Activated CD8-positive, alpha-beta memory T cell treated with anti-CD3 and anti-CD28 coated beads for 36 hours (primary cell): Measurements from ENCODE around the gene DOCK3. TPM values are rescaled to one million over a fixed set of nuclear protein-coding genes. Genes with fewer than 3 reads are reported as not detected.
"Not testable (repeated sequence)": the region's sequence is repeated elsewhere in the genome, so short reads cannot be mapped to it uniquely, and the experiment has no call there.

Experiments used
- CTCF ChIA-PET: fragments of 350-600 bp; sonication (Branson Sonifier 250); formaldehyde crosslinking; loops from one replicate; lab custom pipeline; 2021; ENCODE audit warnings: antibody characterized with exemption; lab: Charles Lee
- POLR2A ChIA-PET: fragments of 350-600 bp; sonication (Branson Sonifier 250); formaldehyde crosslinking; loops from one replicate; lab custom pipeline; 2021; ENCODE audit warnings: antibody characterized with exemption; lab: Charles Lee
- total RNA-seq, 2 experiments: library from RNA; stranded (reverse); gene quantifications; one replicate each; pipeline ENCODE4 v1.2.3, GENCODE V29; 2021

The DOCK3 gene
- total RNA-seq, 2 experiments from 2014 or later, result 2.1 to 2.5 TPM

GRCh38 chr3:51353691-51354090 is 679.0 kb downstream of the DOCK3 start:
- ChIA-PET CTCF (no interaction called here), POLR2A (no interaction called here)

- POLR2A ChIA-PET, result no interaction called here
Measured at GRCh38 chr3:51354172-51354571, 679.4 kb downstream of the DOCK3 start.

DNA sequence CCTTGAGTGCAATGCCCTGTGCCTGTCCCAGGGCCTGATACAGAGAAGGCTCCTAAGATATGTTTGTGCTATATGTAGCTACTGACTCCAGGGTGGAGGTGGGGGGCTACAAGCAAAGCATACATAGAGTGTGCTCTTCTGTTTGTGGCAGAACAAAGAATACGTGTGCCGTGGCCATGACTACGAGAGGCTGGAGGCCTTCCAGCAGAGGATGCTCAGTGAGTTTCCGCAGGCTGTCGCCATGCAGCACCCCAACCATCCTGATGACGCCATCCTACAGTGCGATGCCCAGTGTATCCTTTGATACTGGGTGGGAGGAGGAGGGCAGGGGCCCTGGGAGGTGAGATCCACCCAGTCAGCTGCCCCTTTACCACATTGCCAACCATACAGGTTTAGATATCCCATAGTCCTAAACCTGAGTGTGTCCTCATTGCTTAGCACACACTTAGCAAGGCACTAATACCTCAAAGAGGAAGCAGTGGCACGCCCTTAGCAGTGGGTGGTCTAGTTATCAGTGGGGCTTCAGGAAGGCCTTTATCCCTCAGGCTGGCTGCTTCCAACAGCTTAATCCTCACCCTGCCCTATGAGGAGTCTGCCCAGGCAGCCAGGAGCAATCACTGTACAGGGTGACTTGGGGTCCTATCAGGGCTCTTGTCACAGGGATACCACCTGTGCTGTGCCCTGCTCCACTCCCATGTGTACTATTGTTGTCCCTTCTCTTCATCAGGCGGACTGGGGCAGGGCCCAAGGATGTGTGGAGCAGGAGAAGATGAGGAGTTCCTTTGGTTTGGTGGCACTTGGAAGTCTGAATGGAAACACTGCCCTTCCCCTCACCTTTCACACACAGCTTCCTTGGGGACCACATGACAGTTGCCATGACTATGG is 680.2 kb downstream of the DOCK3 start:
- ChIA-PET CTCF (no interaction called here), POLR2A (no interaction called here)

More at GRCh38 chr3:51354172-51354571, 679.4 kb downstream of the DOCK3 start:
- CTCF ChIA-PET, result no interaction called here

- ChIA-PET POLR2A (no interaction called here), CTCF (interaction anchor here (0.7 kb wide), 1 partner anchor 680 kb away, joined by 3 read pairs; no protein-coding TSS in a partner anchor)
Measured at GRCh38 chr3:51355891-51356578, 681.3 kb downstream of the DOCK3 start.

DNA sequence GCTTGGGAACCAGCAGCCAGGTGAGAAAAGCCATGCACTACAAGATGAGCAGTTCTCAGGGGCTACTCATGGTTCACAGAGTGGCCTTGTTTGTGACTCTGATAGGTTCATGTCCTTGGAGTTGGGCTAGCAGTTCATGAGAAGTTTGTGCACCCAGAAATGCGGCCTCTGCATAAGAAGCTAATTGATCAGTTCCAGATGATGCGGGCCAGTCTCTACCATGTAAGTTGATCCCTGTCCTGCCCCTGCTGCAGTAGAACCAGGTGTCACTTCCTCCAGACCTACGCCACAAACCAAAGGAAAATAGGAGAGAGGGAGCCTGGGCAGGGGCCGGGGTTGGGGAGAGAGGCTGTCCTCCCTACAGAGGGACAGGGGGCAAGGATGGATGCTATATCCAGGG is 683.1 kb downstream of the DOCK3 start:
- ChIA-PET POLR2A (no interaction called here), CTCF (no interaction called here)

- ChIA-PET CTCF (no interaction called here), POLR2A (no interaction called here)
Measured at GRCh38 chr3:51358981-51359380, 684.3 kb downstream of the DOCK3 start.

GRCh38 chr3:51360806-51361205 is 686.1 kb downstream of the DOCK3 start:
- CTCF ChIA-PET, result interaction anchor here (1.0 kb wide), 1 partner anchor 67 kb away, joined by 4 read pairs; no protein-coding TSS in a partner anchor
- POLR2A ChIA-PET, result no interaction called here

DNA sequence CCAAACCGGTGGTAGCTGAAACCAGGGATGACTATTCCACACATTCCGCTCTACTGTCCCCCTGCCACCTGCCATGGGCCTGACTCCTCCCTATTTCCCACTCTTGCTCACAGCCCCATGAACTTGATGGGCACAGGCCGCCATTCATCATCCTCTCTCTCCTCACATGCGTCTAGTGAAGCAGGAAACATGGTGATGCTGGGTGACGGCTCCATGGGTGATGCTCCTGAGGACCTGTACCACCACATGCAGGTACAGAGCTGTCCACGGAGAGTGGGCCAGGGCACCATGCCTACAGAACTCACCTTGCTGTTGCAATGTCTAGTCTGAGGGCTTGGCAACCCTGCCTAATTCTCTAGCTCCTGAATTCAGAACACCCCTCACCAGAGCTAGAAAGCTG is 687.0 kb downstream of the DOCK3 start:
- POLR2A ChIA-PET, result no interaction called here
- CTCF ChIA-PET, result interaction anchor here (0.7 kb wide), 1 partner anchor 49 kb away, joined by 3 read pairs; no protein-coding TSS in a partner anchor

DNA sequence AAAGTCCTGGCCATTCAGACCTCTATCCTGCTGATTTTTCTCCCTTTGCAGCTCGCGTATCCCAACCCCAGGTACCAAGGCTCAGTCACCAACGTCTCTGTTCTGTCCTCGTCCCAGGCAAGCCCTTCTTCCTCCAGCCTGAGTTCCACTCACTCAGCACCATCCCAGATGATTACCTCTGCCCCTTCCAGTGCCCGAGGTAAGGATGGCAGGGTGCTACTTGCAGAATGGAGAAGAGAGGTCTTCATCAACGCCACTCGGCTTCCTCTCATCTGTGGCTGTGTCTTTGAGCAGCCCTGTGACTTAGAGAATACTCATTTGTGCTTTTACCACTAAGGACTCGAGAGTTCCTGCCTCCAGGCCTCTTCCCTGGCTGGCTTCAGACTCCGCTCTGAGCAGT is 687.7 kb downstream of the DOCK3 start:
- ChIA-PET POLR2A (no interaction called here), CTCF (interaction anchor here (0.7 kb wide), 1 partner anchor 50 kb away, joined by 3 read pairs; no protein-coding TSS in a partner anchor)

GRCh38 chr3:51368276-51368675 is 693.5 kb downstream of the DOCK3 start:
- POLR2A ChIA-PET, CTCF ChIA-PET: not testable (repeated sequence)

DNA sequence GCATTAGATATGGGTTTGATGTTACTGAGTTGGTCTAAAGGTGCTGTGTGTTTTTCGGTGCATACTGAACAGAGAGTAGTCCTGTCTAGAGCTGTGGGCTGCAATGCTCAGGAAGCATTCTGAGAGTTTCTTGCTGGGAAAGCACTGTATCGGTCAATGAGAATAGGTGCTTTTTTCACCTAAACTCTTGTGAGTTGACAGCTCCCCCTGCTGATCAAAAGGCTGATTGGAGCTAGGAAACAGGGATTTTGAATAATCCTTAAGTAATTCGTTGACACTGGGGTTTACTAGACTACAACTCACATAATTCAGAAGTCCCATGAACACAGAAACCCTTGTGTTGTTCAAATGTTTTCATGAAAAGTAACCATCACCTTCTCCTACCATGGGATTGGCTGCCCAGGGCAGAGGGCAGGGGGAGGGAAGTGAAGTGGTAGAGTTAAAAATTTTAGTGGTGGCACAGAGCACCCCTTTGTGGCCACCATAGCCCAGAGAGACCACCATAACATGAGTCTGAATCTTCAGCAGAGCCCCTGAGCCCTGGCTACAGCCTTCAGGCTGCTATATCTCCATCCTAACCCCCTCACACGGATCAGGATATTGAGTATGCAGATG is 697.3 kb downstream of the DOCK3 start:
- CTCF ChIA-PET, result interaction anchor here (0.7 to 1.0 kb wide), 5 partner anchors 74 to 756 kb away, joined by 3 to 5 read pairs (median 3); no protein-coding TSS in a partner anchor
- POLR2A ChIA-PET, result no interaction called here

GRCh38 chr3:51373658-51374421 is 699.1 kb downstream of the DOCK3 start:
- POLR2A ChIA-PET, result no interaction called here
- CTCF ChIA-PET, result no interaction called here

DNA sequence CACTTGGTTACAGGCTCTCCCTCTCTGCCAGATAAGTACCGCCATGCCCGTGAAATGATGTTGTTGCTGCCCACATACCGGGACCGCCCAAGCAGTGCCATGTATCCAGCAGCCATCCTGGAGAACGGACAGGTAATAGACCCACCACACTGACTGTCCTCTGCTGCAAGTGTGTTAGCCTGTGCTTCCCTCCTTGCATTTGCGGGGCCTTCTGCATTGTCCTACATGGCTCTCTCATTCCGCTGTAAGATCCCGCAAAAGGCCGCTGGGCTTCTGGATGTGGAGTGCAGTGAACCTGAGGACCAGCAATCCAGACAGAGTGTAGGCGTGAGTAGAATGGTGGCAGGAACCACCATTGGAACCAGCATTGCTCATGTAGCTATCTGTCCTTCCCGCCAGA is 699.7 kb downstream of the DOCK3 start:
- ChIA-PET CTCF (no interaction called here), POLR2A (no interaction called here)

GRCh38 chr3:51375136-51375535 is 700.4 kb downstream of the DOCK3 start:
- ChIA-PET CTCF (no interaction called here), POLR2A (no interaction called here)

- CTCF ChIA-PET, result no interaction called here
- POLR2A ChIA-PET, result no interaction called here
Measured at GRCh38 chr3:51375571-51375970, 700.8 kb downstream of the DOCK3 start.

GRCh38 chr3:51378065-51378464 is 703.3 kb downstream of the DOCK3 start:
- POLR2A ChIA-PET, result no interaction called here
- CTCF ChIA-PET, result interaction anchor here (1.1 kb wide), 1 partner anchor 406 kb away, joined by 4 read pairs; no protein-coding TSS in a partner anchor

GRCh38 chr3:51378726-51379125 is 704.0 kb downstream of the DOCK3 start:
- ChIA-PET CTCF (interaction anchor here (1.2 kb wide), 1 partner anchor 11 kb away, joined by 3 read pairs; no protein-coding TSS in a partner anchor), POLR2A (no interaction called here)

GRCh38 chr3:51379301-51379700 is 704.6 kb downstream of the DOCK3 start:
- POLR2A ChIA-PET, result no interaction called here
- CTCF ChIA-PET, result interaction anchor here (0.9 to 1.2 kb wide), 2 partner anchors 11 to 407 kb away, joined by 3 read pairs; no protein-coding TSS in a partner anchor
